GM21423 (cell line): ENCODE measurements around the gene SDK2.
"Not testable (repeated sequence)": the region's sequence is repeated elsewhere in the genome, so short reads cannot be mapped to it uniquely, and the experiment has no call there.

Experiments
- ATAC-seq: cut with Tn5 transposase; IDR thresholded peaks from one replicate; pipeline ENCODE4 v1.9.1; 2021; ENCODE audit warnings: mild to moderate bottlenecking, moderate library complexity; ENCODE audit not compliant: unreplicated experiment

Gene SDK2

DNA sequence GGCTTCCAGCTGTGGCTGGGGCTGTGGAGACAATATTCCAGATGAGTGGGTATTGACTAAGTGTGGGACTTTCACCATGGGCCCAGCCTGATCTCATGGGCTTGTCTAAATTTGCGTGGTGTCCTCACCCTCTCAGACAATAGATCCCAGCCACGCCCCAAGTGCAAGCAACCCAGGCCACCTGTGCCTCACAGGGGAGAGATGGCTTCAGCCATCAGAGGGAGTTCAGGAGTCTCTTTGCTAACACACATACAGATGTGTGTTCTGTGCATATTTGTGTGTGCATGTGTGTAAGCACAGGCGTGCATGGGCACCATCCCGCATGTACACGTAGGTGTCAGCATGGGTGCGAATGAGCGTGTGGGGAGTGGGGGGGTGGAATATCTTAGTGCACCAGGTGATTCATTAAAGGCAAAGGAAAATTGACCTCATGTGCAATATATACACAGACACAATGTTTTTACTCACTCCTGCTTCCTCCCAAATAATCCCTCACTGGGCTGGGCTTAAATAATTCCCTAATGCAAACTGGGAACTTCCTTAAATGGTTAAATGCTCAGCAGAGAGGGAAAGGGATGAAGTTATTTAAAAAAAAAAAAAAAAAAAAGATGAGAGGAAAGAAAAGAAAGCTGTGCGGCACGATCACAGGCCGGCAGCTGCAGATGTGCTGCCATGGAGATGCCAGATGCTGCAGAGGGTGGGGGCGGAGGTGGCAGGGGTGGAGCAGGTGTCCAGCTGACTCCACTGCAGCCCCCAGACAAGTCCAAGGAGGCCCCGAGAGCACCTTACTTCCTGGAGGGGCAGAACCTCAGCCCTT, 308.4 kb downstream of the SDK2 start:
- ATAC-seq = no peak

DNA sequence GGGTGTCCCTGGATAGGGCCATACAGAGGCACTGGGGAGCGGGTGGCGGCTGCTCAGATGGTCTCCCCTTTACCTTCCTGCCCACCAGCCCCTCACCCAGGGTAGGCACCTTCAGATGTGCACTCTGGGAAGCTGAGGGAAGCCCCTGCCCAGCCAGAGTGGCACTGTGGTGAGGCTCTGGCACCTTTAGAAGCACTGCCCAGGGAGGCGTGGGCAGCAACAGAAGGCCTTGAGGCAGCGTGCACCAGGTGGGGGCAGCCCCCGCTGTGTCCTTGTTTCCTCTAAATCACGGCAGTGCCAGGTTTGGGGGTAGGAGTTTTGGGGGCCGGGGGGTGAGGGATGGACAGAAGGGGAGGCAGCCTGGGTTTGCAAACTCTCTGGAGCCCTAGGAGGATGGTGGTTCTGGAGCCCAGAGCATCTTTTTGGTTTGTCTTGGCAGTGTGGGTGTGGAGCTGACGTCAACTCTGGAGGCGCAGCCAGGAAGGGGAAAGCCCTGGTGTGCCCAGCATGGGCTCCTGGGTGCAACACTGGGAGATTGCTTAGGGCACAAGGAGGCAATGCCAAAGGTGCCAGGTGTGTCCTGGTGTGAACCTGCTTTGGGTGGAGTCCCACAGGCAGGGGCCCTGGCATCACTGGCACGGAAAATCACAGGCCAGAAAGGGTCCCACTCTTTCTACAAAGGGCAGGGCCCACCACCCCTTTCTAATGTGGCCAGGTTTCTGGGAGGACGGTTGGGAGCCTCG, 309.3 kb downstream of the SDK2 start:
- no peak for ATAC-seq

DNA sequence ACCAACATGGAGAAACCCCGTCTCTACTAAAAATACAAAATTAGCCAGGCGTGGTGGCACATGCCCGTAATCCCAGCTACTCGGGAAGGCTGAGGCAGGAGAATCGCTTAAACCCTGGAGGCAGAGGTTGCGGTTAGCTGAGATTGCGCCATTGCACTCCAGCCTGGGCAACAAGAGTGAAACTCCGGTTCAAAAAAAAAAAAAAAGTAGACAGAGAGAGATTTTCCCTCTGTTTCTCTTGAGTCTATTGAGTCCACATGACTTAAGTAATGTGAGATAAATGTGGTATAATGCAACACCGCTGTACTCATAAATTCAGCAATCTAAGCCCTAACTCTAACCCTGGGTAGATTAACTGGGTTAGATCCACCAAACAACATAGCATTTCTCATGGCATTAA, 310.8 kb downstream of the SDK2 start:
- ATAC-seq = not testable (repeated sequence)

DNA sequence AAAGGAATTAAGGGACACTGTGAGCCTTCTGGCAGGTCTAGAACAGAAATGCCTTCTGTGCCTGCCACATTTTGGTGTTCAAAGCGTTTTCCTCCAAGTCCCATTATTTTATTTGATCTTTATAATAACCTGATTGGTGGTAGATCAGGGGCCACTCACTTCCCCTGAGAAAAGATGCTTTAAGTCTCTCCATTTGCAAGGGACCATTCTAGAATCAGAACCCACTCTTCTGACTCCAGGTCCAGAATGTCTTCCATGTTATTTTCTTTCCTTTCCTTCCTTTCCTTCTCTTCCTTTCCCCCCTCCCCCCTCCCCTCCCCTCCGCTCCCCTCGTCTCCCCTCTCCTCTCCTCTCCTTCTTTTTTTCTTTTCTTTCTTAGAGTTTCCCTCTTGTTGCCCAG, 313.2 kb downstream of the SDK2 start:
- no peak for ATAC-seq

DNA sequence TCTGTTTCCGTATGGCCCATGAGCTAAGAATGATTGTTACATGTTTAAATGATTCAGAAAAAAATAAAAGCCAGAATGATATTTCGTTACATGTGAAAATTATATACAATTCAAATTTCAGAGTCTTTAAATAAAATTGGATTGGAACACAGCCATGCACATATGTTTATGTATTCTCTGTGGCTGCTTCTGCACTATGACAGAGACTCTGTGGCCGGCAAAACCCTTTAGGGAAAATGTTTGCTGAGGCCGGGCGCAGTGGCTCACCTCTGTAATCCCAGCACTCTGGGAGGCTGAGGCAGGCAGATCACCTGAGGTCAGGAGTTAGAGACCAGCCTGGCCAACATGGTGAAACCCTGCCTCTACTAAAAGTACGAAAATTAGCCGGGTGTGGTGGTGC, 316.6 kb downstream of the SDK2 start:
- no peak for ATAC-seq

DNA sequence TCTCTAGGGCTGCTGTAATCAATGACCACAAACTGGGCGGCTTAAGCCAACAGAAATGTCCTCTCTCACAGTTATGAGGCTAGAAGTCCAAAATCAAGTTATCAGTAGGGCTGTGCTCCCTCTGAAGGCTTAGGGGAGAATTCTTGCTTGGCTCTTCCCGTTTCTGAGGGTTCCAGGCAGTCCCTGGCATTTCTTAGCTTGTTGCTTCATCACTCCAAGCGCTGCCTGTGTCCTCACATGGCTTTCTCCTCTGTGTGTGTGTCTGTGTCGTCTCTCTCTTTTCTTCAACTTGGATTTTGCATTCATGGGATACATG, 318.8 kb downstream of the SDK2 start:
- no peak for ATAC-seq

DNA sequence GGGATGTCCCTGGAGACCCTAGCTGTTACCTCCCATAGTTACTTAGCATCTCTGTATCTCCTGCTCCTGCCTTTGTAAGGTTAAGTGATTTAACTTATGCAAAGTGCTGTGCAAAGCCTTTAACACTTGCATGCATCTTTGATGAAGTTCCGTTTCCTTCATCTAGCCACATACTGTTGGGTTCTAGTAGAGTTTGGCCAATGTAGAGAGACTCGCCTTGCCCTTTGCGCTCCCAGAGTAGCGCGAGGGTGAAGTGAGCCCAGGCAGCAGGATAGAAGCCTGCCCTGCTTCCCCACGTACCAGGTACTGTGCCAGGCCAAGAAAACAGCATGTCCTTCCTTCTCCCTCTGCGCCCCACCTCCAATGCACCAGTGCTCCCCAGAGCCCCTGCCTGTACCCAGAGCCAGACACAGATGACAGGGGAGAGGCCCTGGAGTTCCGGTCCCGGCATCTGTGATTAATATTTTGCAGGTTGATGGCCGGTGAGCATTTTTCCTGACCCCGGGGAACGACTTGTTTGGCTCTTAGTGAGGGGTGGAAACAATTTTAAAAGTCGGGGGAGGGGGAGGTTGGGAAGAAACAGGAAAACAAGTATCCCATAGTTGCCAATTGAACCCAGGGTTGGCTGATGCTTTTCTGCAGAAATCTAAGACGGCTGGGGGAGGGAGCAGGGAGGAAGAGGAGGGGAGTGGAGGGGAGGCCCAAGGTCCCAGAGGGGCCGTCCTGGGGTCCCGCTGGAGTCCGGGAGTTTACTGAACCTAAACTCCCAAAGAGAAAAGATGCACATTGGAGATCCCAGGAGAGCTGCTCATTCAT, 319.3 kb downstream of the SDK2 start:
- no peak for ATAC-seq

DNA sequence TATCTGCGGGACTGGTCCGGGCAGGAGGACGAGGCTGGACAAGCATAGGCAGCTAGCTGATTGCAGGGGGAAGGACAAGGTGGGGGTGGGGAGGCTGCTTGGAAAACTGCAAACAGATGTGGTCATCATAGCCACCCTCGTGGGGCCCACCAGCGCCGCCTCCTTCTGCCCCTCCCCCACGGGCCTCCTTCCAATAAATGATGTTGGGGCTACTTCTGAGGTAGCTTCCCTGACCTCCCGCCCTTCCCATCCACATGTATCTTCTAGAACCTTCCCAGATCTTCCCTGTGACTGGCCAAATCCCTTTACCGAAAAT, 320.1 kb downstream of the SDK2 start:
- no peak for ATAC-seq

DNA sequence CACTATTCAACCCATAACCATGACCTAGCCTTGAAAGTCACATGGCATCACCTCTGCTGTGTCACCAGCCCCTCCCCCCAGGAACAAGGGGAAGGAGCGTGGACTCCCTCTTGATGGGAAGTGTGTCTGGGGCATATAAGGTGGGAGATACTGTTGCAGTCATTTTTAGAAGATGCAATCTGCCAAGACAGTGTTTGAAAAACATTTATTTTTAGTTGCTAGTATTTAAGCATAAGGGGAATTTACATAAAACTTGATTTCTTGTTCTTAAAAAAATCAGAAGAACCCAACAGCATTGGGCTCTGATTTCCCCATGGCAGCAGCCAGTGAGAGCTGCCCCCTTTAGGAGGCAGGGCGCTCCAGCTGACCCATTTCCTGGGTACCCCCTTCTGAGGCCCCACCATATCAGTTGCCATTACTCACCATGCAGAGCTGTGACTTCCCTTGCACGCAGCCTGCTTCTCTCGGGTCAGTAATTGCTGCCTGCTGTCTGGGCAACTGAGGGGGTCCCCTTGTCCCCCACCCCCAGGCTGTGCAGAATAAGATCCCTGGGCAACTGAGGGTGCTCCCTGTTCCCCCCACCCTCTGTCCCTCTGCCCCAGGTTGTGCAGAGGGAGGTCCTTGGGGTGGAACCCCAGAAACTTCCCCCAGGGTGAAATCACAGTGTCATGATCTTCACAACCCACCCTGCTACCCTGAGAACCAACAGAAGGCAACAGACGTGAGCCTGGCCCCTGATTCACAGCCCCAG, 320.7 kb downstream of the SDK2 start:
- ATAC-seq = no peak

DNA sequence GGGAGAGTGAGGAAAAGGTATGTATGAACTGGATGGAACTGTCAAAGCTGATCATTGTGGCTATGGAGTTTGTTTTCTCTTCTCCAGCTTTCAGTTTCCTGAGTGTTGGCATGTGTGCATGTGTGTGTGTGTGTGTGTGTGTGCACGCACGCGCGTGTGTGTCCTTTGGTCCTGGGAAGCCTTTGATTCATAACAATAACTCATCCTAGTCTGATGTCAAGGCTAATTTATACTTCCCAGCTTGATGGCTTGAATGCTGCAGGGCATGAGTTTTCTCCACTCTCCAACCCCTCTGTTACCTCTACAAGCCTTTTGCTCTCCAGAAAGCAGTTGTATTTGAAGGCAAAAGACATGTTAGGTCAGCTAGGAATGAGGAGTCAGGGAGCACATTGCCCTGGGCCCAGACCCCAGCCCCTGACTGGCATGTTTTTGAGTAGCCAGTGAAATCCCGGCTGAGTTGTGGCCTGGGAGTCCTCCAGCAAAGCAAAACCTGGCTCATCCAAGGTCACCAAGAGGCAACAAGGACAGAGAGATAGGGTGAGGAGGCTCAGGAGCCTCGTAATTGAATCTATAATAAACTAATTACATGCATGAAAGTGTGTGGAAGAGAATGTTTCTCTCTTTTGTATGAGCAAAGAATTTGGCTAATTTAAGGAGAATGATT, 323.5 kb downstream of the SDK2 start:
- ATAC-seq = no peak

DNA sequence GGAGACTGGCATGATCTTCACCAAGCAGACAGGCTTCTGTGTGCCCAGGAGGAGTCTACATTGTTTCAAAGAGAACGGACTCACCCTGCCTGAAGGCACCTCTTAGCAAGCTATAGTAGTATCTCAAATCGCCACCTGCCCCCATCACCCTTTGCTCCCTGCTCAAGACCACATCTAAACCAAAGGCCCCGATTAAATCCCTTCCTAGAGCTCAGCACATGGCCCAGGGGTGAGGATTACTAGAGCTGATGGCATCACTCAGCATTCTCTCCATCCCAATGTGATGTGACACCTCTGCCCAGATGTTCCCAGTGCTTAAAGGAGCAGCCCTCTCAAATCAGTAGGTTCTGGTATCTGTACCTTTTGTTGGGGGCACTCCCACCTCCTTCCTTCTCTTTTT, 324.5 kb downstream of the SDK2 start:
- ATAC-seq = no peak

DNA sequence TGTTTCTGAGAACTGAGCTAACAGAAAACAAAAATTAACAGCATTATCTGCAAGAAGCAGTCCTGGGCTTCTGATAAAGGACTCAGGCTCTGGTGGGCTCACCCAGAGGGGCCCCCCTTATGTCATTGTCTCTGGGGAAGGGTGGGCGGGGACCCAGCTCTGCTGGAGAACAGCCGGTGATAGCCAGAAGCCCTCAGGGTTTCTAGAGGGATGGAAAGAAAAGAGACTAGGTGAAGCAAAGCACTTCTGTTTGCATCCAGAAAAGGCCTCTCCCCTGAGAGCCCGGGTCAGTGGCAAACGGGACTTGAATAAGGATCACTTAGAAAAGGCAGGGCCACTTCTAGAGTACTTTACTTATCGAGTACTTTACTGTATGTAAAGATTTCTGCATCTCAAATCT, 325.4 kb downstream of the SDK2 start:
- ATAC-seq = no peak

DNA sequence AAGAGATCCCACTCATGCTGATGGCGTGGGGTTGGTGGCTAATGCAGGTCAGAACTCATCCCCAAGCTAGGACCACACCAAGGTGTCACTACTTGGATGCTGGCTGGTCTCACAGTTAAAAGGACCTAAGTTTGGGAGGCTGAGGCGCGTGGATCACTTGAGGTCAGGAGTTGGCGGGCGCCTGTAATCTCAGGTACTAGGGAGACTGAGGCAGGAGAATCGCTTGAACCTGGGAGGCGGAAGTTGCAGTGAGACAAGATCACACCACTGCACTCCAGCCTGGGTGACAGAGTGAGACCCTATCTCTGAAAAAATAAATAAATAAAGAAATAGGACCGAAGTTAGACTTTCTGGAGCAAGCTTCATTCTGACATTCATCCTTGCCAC, 325.8 kb downstream of the SDK2 start:
- ATAC-seq = no peak

DNA sequence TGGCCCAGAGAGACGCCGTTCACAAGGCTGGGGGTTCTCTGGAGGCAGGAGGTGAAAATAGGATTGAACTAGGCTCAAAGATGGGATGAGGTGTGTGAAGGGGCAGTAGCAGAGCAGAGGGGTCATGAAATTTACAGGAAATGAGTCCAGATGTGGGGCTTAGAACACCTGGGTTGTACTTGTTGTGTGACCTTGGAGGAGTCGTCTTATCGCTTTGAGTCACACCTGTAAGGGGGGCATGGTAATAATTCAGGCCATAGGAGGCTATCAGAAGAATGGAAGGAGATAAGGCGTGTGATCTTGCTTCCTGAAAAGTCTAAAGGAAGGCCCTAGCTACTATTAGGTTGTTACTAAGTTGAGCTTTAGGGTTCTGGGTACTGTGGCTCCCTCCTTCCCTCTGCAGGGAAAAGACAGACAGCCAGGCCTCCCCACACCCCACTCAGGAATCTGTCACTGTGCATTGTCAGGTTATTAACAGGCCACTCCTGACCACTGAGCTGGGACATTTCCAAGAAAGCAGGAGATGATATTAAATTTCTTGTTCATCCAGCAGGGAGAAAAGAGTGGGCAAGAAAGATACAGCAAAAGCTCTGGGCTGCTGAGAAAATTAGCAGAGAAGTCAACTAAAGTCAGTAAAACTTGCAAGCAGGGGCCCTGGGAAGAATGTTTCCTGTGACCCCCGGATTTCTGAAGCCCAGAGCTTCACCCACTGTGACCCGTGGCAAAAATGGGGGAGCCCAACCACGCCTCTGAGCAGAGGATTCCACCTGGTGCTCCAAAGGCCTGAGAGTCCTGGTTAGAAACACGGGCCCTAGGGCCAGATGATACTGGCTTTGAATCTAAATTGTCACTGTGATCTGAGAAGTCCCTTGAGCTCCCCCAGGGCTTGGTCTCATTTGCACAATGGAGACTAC, 326.5 kb downstream of the SDK2 start:
- ATAC-seq = no peak

DNA sequence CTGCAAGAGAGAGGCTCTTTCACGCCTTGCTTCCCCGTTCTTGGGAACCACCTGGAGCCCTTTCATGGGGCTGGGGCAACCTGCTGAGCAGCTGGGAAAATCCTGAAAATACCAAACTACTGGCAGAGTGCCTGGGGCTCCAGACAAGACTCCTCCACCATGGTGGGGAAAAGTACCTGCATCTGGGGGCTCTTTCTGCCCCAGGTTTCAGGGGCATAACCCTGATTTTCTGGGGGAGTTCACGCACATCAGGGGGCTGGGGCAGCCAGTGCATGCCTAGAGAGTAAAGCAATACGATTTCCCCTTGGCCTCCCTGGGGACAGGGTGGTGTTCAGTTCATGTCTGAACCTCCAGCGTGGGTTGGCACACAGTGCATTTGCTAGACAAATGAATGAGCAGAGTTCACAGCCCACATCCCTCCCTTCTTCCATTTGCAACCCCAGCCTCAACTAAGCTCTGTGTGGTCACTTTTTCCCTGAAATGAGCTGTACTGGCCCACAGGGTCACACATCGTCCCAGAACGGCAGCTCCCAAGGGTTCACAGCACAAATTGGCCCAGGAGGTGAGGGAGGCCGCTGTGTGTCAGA, 327.2 kb downstream of the SDK2 start:
- ATAC-seq = peak; percentile 51

DNA sequence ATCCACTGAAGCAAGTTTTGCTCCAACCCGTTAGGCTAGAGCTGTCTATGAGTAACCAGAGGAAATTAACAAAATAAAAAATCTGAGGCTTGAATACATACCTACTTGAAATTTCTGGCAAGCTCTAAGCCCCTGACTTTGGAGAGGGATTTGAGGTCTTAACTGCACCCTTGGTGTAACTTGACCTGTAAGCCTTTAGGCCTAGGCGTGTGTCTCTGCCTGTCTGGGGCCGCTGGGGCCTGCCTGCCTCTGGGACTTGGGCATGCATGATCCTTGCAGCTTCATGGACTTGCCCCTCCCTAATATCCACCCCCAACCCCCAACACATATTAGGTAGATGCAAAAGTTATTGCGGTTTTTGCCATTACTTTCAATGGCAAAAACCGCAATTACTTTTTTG, 328.8 kb downstream of the SDK2 start:
- ATAC-seq = no peak

DNA sequence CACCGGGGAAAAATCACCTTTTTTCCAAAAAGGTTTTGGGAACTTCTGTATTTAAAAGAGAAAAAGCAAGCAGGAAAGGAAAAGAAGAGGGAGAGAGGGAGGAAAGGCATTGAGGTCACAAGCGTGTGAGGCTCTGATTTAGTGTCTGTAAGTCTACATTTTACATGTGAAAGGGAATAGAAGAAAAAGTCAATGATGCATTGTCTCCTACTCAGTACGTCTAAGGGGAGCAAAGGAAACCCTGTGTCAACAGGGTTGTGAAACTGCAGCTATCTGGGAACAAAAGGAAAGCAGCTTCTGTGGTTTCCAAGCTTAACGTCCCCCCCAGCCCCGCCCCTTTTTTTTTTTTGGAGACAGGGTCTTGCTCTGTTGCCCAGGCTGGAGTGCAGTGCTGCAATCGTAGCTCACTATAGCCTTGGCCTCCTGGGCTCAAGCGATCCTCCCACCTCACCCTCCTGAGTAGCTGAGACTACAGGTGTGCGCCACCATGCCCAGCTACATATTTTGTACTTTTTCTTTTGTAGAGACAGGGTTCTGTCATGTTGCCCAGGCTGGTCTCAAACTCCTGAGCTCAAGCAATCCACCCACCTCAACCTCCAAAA, 330.6 kb downstream of the SDK2 start:
- no peak for ATAC-seq

DNA sequence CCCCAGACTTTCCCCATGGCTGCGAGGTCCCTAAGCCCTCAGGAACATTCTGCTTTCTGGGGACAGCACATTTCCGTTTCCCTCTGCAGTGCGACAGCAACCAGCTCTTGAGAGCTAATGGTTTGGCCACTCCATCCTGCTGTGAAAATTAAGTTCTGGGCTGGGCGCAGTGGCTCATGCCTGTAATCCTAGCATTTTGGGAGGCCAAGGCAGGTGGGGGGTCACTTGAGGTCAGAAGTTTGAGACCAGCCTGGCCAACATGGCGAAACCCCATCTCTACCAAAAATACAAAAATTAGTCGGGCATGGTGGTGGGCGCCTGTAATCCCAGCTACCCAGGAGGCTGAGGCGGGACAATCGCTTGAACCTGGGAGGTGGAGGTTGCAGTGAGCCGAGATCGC, 331.4 kb downstream of the SDK2 start:
- ATAC-seq = not testable (repeated sequence)
